GM10248 (cell line): ENCODE measurements around the gene SLC35F3.

Experiments used
- CTCF ChIA-PET: fragments of 300-600 bp; sonication (Branson Sonifier 250); formaldehyde crosslinking; extraction: SDS; loops from one replicate; lab custom pipeline; 2021; ENCODE audit warnings: antibody characterized with exemption; lab: Yijun Ruan, JAX
- POLR2A ChIA-PET: fragments of 350-650 bp; sonication (Branson Sonifier 250); formaldehyde crosslinking; extraction: SDS; loops from one replicate; lab custom pipeline; 2020; ENCODE audit warnings: antibody characterized with exemption; lab: Yijun Ruan, JAX
- DNase-seq: peaks from one replicate; pipeline ENCODE4 v3.0.0; 2012; ENCODE audit errors: extremely low spot score
- TF ChIP-seq, protein P1 (sequence below): IDR thresholded peaks from 2 replicates; pipeline ENCODE4 v1.5.1; 2012; ENCODE audit warnings: mild to moderate bottlenecking, low read depth; ENCODE audit errors: extremely low read depth, missing control alignments, control extremely low read depth

The SLC35F3 gene

GRCh38 chr1:234069760-234070159 lies 165.3 kb downstream of the SLC35F3 start:
- TF ChIP-seq, protein P1, sequence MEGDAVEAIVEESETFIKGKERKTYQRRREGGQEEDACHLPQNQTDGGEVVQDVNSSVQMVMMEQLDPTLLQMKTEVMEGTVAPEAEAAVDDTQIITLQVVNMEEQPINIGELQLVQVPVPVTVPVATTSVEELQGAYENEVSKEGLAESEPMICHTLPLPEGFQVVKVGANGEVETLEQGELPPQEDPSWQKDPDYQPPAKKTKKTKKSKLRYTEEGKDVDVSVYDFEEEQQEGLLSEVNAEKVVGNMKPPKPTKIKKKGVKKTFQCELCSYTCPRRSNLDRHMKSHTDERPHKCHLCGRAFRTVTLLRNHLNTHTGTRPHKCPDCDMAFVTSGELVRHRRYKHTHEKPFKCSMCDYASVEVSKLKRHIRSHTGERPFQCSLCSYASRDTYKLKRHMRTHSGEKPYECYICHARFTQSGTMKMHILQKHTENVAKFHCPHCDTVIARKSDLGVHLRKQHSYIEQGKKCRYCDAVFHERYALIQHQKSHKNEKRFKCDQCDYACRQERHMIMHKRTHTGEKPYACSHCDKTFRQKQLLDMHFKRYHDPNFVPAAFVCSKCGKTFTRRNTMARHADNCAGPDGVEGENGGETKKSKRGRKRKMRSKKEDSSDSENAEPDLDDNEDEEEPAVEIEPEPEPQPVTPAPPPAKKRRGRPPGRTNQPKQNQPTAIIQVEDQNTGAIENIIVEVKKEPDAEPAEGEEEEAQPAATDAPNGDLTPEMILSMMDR, result no peak
- ChIA-PET CTCF (interaction anchor here (1.1 to 6.7 kb wide), 3 partner anchors 630 to 674 kb away, joined by 3 to 42 read pairs (median 6); no protein-coding TSS in a partner anchor), POLR2A (no interaction called here)
- DNase-seq, result no peak

- no peak for DNase-seq
- POLR2A ChIA-PET, result no interaction called here
- CTCF ChIA-PET, result no interaction called here
- TF ChIP-seq, protein P1, result no peak
Measured at GRCh38 chr1:234072793-234073192, 168.3 kb downstream of the SLC35F3 start.

- DNase-seq, result no peak
- POLR2A ChIA-PET, result no interaction called here
- TF ChIP-seq, protein P1, result no peak
- CTCF ChIA-PET, result no interaction called here
Measured at GRCh38 chr1:234078143-234078542, 173.7 kb downstream of the SLC35F3 start.

DNA sequence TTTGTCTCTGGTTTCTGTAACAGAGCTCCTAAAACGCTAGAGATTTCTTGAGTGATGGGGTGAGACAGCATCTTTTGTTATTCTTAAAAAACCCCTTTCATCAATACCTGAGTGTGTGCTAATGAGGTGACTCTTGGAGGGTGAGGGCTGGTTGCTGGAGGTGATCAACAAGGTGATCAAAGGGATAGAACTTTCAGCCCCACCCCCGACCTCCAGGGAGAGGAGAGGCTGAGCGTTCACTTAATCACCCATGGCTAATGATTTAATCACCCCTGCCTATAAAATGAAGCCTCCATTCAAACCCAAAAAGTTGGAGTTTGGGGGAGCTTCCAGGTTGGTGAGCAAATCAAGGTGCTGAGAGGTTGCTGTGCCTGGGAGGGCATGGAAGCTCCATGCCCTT lies 175.4 kb downstream of the SLC35F3 start:
- TF ChIP-seq, protein P1, result no peak
- POLR2A ChIA-PET, result no interaction called here
- CTCF ChIA-PET, result no interaction called here
- DNase-seq, result no peak

DNA sequence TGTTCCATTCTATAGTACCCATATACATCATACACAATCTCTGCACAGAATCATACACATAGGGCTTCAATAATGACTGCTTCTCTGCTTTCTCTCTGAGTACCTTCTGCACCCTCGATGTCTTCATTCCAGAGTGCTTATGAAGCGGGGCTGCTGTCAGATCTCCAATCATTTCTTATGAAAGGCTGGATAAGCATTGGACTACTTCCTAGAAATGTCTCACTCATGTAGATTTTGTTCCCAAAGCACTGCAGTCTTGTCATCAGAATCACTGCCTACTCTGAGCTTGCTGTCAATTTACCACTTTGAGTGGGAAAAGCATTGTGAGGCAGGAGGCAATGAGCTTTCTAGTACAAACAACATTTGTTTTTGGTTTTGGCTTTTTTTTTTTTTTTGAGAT lies 179.0 kb downstream of the SLC35F3 start:
- TF ChIP-seq, protein P1, result no peak
- ChIA-PET POLR2A (no interaction called here), CTCF (no interaction called here)
- no peak for DNase-seq

DNA sequence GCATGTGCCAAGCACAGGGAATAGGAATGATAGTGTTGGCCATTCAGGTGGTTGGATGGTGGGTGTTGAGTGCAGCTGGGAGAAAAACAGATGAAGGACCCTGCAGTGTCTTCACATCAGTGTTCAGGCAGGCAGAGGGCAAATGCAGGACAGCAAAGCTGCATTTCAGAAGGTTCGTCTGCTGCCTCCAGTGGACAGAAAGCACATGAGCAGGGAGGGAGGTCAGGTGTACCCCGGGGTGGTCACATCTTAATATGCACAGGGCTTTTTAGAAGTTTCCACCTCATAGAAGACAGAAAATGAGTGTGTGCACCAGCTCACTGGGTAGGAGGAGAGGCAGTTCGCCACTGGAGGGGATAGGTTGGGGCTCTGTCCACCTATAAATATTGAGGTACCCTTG lies 184.9 kb downstream of the SLC35F3 start:
- TF ChIP-seq, protein P1, result no peak
- POLR2A ChIA-PET, result no interaction called here
- DNase-seq, result no peak
- CTCF ChIA-PET, result interaction anchor here (0.8 to 1.6 kb wide), 2 partner anchors 17 to 22 kb away, joined by 3 to 4 read pairs; no protein-coding TSS in a partner anchor
